ENCODE measurements around the gene NUP188. TPM values are rescaled to one million over a fixed set of nuclear protein-coding genes. Genes with fewer than 3 reads are reported as not detected.

NUP188 gene
- total and polyA plus RNA-seq, 2 of the 13 experiments (the other 11 are each of a cell fraction or from before 2014, with no cell fraction given) = 28.0 to 38.5 TPM

DNA sequence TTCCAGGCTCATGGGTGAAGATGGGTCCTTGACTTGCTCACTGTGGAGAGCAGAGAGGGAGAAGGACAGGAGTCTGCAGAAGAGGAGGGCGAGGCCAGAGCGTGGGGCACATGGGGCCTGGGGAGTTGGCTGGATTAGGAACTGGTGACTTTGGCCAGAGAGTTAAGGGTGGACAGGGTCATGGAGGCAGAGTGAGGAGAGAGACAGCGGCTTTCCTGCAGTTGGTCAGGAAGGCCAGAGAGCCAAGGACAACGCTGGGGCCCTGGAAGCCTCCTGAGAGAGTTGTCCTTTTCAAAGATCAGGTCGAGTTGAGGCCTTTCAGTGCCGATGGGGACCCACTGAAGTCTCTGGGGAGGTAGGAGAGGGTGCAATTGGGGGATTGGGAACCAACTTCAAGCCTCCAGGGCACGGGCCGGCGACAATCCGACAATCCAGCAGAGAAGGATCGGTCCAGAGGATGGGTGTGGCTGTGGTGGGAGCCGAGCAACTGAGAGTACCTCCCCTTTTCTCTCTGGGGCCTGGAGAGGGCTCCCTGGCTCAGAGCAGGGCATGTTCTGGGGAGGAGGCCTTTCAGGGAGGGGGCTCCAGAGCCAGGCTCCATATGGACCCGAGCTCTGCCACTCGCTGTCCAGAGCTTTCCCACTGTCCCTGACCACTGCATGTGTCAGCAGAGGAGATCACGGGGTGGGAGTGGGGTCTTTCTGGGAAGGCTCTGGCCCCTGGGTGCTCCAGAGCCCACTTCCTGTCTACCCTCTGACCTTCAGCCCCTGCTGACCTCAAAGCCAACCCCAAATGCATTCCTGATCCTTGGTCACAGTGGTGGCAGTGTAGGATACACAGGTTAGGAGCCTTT lies 34.2 kb upstream of the NUP188 start (continued):
- TF ChIP-seq ISX (CRISPR knock-in tag; conservative IDR thresholded peaks at IDR 0.05) (no peak), JDP2 (CRISPR knock-in tag; IDR thresholded peaks at IDR 0.05; ENCODE audit: borderline replicate concordance) (no peak), SRSF4 (IDR thresholded peaks at IDR 0.05; ENCODE audit: low read depth, low read length, poor library complexity, severe bottlenecking) (no peak), SAP130 (CRISPR knock-in tag; IDR thresholded peaks at IDR 0.05; ENCODE audit: low read depth) (peak; percentile 12; the same call in 1 of the 2 replicates), KDM5B (CRISPR knock-in tag; IDR thresholded peaks at IDR 0.05; ENCODE audit: borderline replicate concordance) (peak; percentile 44; the same call in 1 of the 2 replicates), PCBP1 (IDR thresholded peaks at IDR 0.05; ENCODE audit: borderline replicate concordance, low read depth, low read length) (no peak), ZBTB7B (CRISPR knock-in tag; IDR thresholded peaks at IDR 0.05) (peak; percentile 51; the same call in 1 of the 2 replicates), PLRG1 (conservative IDR thresholded peaks at IDR 0.05) (no peak), ZNF761 (CRISPR knock-in tag; conservative IDR thresholded peaks at IDR 0.05) (no peak), FOXA1 (IDR thresholded peaks at IDR 0.05) (no peak), FOXA1 (CRISPR knock-in tag; IDR thresholded peaks at IDR 0.05) (no peak), NCOA5 (CRISPR knock-in tag; IDR thresholded peaks at IDR 0.05) (no peak), ZFX (CRISPR knock-in tag; IDR thresholded peaks at IDR 0.05; ENCODE audit: low read depth) (peak; percentile 31), ZSCAN12 (CRISPR knock-in tag; IDR thresholded peaks at IDR 0.05) (no peak), MAZ (IDR thresholded peaks at IDR 0.05; ENCODE audit: borderline replicate concordance, low read depth, low read length) (no peak), MAZ (CRISPR knock-in tag; IDR thresholded peaks at IDR 0.05; ENCODE audit: low read depth) (peak; percentile 62; the same call in 1 of the 2 replicates), ZKSCAN8 (CRISPR knock-in tag; IDR thresholded peaks at IDR 0.05; ENCODE audit: borderline replicate concordance) (no peak), ZNF160 (CRISPR knock-in tag; IDR thresholded peaks at IDR 0.05) (no peak), POLR2A (IDR thresholded peaks at IDR 0.05; ENCODE audit: insufficient read depth in 1 of 2, low read depth in 2 of 2, low read length in 2 of 2) (no peak), ZSCAN29 (CRISPR knock-in tag; conservative IDR thresholded peaks at IDR 0.05) (0 out of 2 replicates have a peak, but pooled peaks have one; percentile 33), PHF20 (CRISPR knock-in tag; IDR thresholded peaks at IDR 0.05) (no peak), TAF15 (IDR thresholded peaks at IDR 0.05; ENCODE audit: low read depth, low read length, poor library complexity, severe bottlenecking) (no peak)
- TF ChIP-seq, protein P1, sequence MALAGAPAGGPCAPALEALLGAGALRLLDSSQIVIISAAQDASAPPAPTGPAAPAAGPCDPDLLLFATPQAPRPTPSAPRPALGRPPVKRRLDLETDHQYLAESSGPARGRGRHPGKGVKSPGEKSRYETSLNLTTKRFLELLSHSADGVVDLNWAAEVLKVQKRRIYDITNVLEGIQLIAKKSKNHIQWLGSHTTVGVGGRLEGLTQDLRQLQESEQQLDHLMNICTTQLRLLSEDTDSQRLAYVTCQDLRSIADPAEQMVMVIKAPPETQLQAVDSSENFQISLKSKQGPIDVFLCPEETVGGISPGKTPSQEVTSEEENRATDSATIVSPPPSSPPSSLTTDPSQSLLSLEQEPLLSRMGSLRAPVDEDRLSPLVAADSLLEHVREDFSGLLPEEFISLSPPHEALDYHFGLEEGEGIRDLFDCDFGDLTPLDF (CRISPR knock-in tag; IDR thresholded peaks at IDR 0.05) = no peak
- TF ChIP-seq, protein P2, sequence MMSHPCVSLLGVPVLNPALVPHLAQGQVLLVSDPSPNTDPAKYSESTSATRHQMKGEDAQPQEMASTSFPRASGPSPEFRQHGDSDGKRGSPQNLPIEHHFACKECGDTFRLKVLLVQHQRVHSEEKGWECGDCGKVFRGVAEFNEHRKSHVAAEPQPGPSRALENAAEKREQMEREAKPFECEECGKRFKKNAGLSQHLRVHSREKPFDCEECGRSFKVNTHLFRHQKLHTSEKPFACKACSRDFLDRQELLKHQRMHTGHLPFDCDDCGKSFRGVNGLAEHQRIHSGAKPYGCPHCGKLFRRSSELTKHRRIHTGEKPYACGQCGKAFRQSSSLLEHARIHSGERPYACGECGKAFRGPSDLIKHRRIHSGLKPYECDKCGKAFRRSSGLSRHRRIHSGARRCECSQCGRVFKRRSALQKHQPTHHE (CRISPR knock-in tag; IDR thresholded peaks at IDR 0.05; ENCODE audit: borderline replicate concordance) = no peak
- TF ChIP-seq, protein P3, sequence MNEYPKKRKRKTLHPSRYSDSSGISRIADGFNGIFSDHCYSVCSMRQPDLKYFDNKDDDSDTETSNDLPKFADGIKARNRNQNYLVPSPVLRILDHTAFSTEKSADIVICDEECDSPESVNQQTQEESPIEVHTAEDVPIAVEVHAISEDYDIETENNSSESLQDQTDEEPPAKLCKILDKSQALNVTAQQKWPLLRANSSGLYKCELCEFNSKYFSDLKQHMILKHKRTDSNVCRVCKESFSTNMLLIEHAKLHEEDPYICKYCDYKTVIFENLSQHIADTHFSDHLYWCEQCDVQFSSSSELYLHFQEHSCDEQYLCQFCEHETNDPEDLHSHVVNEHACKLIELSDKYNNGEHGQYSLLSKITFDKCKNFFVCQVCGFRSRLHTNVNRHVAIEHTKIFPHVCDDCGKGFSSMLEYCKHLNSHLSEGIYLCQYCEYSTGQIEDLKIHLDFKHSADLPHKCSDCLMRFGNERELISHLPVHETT (CRISPR knock-in tag; conservative IDR thresholded peaks at IDR 0.05) = no peak
- TF ChIP-seq, protein P4, sequence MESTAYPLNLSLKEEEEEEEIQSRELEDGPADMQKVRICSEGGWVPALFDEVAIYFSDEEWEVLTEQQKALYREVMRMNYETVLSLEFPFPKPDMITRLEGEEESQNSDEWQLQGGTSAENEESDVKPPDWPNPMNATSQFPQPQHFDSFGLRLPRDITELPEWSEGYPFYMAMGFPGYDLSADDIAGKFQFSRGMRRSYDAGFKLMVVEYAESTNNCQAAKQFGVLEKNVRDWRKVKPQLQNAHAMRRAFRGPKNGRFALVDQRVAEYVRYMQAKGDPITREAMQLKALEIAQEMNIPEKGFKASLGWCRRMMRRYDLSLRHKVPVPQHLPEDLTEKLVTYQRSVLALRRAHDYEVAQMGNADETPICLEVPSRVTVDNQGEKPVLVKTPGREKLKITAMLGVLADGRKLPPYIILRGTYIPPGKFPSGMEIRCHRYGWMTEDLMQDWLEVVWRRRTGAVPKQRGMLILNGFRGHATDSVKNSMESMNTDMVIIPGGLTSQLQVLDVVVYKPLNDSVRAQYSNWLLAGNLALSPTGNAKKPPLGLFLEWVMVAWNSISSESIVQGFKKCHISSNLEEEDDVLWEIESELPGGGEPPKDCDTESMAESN (CRISPR knock-in tag; conservative IDR thresholded peaks at IDR 0.05) = no peak

All from HepG2 (cell line).